ENCODE measurements around the gene TXLNA.

- no peak for TF ChIP-seq CTCF (IDR thresholded peaks at IDR 0.05)
- TF ChIP-seq ATF2 (CRISPR knock-in tag; IDR thresholded peaks at IDR 0.05; ENCODE audit: borderline replicate concordance, low read depth) = no peak
- no peak for TF ChIP-seq PREB (CRISPR knock-in tag; IDR thresholded peaks at IDR 0.05; ENCODE audit: borderline replicate concordance)
- TF ChIP-seq AFF4 (CRISPR knock-in tag; IDR thresholded peaks at IDR 0.05; ENCODE audit: borderline replicate concordance) = no peak
- TF ChIP-seq RELA (CRISPR knock-in tag; IDR thresholded peaks at IDR 0.05; ENCODE audit: borderline replicate concordance) = no peak
Observed at GRCh38 chr1:32221980-32222755, 42.7 kb downstream of the TXLNA start, which contains the start of the genes EIF3I and TMEM234.
